RWPE2 (cell line): ENCODE measurements around the gene ZMYM2.

Experiments
- ATAC-seq: fragments of 200-7000 bp; cut with Tn5 transposase; 3 replicates; pipeline ENCODE4 v1.9.1; 2021; ENCODE audit warnings: low read depth
- DNase-seq: peaks from one replicate; pipeline ENCODE4 v3.0.0-alpha.2; 2020; ENCODE audit warnings: low spot score
- H3K27ac ChIP-seq: fragments of 450-650 bp; 2 replicates; pipeline ENCODE4 v1.5.1; 2017; ENCODE audit warnings: mild to moderate bottlenecking; ENCODE audit not compliant: poor library complexity, severe bottlenecking
- H3K27me3 ChIP-seq: fragments of 250-450 bp; sonication (Bioruptor Pico); 2 replicates; pipeline ENCODE4 v1.5.1; 2021; ENCODE audit warnings: mild to moderate bottlenecking, moderate library complexity; ENCODE audit not compliant: insufficient read depth, poor library complexity, severe bottlenecking
- H3K36me3 ChIP-seq: fragments of 250-450 bp; sonication (Bioruptor Pico); 2 replicates; pipeline ENCODE4 v1.5.1; 2020; ENCODE audit warnings: low read depth, mild to moderate bottlenecking, moderate library complexity
- H3K4me1 ChIP-seq: fragments of 250-450 bp; sonication (Bioruptor Pico); 2 replicates; pipeline ENCODE4 v1.5.1; 2021; ENCODE audit warnings: mild to moderate bottlenecking, moderate library complexity; ENCODE audit not compliant: insufficient read depth, poor library complexity, severe bottlenecking
- H3K4me3 ChIP-seq: fragments of 250-450 bp; sonication (Bioruptor Pico); 2 replicates; pipeline ENCODE4 v1.5.1; 2021; ENCODE audit warnings: mild to moderate bottlenecking, moderate library complexity; ENCODE audit not compliant: severe bottlenecking
- H3K9me3 ChIP-seq: fragments of 250-450 bp; sonication (Bioruptor Pico); 2 replicates; pipeline ENCODE4 v1.5.1; 2021; ENCODE audit warnings: mild to moderate bottlenecking, moderate library complexity; ENCODE audit not compliant: severe bottlenecking
- TF ChIP-seq, protein P1 (sequence below): fragments of 450-650 bp; IDR thresholded peaks from one replicate; pipeline ENCODE4 v1.5.1; 2017; ENCODE audit warnings: mild to moderate bottlenecking, moderate library complexity; ENCODE audit not compliant: poor library complexity, severe bottlenecking

The ZMYM2 gene

GRCh38 chr13:20057963-20058362, 99.4 kb downstream of the ZMYM2 start:
- Histone ChIP-seq H3K27me3 (no peaks in the 10 kb centered on the region), H3K9me3 (no peaks in the 10 kb centered on the region), H3K27ac (no peak overlapping the region), H3K4me3 (no peak overlapping the region), H3K4me1 (no peaks in the 10 kb centered on the region), H3K36me3 (peaks cover 80% of the 10 kb centered on the region)
- TF ChIP-seq, protein P1, sequence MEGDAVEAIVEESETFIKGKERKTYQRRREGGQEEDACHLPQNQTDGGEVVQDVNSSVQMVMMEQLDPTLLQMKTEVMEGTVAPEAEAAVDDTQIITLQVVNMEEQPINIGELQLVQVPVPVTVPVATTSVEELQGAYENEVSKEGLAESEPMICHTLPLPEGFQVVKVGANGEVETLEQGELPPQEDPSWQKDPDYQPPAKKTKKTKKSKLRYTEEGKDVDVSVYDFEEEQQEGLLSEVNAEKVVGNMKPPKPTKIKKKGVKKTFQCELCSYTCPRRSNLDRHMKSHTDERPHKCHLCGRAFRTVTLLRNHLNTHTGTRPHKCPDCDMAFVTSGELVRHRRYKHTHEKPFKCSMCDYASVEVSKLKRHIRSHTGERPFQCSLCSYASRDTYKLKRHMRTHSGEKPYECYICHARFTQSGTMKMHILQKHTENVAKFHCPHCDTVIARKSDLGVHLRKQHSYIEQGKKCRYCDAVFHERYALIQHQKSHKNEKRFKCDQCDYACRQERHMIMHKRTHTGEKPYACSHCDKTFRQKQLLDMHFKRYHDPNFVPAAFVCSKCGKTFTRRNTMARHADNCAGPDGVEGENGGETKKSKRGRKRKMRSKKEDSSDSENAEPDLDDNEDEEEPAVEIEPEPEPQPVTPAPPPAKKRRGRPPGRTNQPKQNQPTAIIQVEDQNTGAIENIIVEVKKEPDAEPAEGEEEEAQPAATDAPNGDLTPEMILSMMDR: peak; percentile 18
- ATAC-seq: no peak
- no peak for DNase-seq

DNA sequence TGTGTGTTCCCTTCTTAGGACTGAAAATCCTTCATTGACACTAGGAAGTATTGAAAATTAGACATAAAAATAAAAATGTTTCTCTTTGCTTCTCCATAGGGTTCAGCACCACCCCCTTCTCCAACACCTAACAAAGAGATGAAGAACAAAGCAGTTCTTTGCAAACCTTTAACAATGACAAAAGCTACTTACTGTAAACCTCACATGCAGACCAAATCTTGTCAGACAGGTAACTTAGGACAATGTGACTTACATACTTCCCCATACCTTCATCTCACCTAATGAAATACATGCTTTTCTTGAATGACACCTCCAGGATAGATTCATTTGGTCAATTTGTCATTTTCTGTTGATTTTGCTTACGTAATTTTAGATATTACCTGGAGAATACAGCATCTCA, 99.9 kb downstream of the ZMYM2 start:
- Histone ChIP-seq H3K27ac (no peak overlapping the region), H3K9me3 (no peaks in the 10 kb centered on the region), H3K4me1 (no peaks in the 10 kb centered on the region), H3K27me3 (no peaks in the 10 kb centered on the region), H3K36me3 (peaks cover 77% of the 10 kb centered on the region), H3K4me3 (no peak overlapping the region)
- TF ChIP-seq, protein P1: no peak
- DNase-seq (no peak), ATAC-seq (no peak)

DNA sequence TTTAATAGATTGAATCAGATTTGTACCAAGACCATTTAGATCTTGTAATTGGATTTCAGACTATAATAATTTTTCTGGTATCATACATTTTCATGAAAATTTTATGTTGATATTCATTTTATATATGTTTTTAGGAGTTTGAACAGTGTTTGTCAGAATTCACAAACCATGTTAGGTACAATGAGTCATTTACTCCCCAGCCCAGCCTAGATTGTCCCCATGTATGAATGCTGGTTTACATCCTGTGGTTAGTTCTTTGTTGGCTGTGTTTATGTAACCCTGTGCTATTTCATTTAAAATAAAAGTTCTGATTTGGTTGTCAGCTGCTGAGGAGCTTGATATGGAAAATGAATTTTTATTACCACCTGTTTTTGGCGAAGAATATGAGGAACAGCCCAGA, 105.6 kb downstream of the ZMYM2 start:
- H3K36me3 ChIP-seq: peaks cover 90% of the 10 kb centered on the region
- no peak overlapping the region for H3K27ac ChIP-seq
- DNase-seq: no peak
- TF ChIP-seq, protein P1: no peak
- no peak overlapping the region for H3K4me3 ChIP-seq
- H3K9me3 ChIP-seq: no peaks in the 10 kb centered on the region
- H3K4me1 ChIP-seq: no peaks in the 10 kb centered on the region
- no peaks in the 10 kb centered on the region for H3K27me3 ChIP-seq
- ATAC-seq: no peak

DNA sequence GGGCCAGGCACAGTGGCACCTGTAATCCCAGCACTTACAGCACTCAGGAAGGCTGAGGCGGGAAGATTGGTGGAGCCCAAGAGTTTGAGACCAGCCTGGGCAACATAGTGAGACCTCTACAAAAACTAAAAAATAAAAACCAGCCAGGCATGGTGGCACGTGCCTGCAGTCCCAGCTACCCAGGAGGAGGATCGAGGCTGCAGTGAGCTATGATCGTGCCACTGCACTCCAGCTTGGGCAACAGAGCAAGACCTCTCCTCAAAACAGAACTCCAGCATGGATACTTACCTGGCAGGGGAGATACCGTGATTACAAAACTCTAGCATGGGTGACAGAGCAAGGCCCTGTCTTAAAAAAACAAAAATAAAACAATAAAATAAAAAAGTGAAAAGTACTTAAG, 107.0 kb downstream of the ZMYM2 start:
- no peaks in the 10 kb centered on the region for H3K27me3 ChIP-seq
- H3K4me3 ChIP-seq: no peak overlapping the region
- DNase-seq (no peak), ATAC-seq (no peak)
- no peaks in the 10 kb centered on the region for H3K9me3 ChIP-seq
- H3K4me1 ChIP-seq: no peaks in the 10 kb centered on the region
- H3K27ac ChIP-seq: no peak overlapping the region
- peaks cover 86% of the 10 kb centered on the region for H3K36me3 ChIP-seq
- TF ChIP-seq, protein P1: no peak

DNA sequence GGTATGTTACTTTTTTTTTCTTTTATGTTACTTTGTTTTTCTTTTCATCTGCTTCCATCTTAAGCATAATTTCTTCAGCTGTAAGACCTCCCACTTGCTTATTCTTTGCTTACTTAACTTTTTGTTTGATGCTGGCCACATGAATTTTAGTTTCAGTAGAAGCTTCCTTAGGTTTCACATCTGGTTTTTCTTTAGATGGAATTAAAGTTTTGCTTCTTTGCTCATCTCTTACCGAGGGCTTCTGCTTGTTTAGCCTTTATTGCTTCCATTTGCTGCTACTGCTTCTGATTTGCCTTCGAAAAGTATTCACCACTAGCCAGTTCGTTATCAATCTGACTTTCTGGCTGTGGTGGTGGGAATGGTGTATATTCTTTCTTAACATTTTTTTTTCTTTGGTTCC, 111.4 kb downstream of the ZMYM2 start:
- Histone ChIP-seq H3K27ac (no peak overlapping the region), H3K9me3 (no peaks in the 10 kb centered on the region), H3K4me3 (no peak overlapping the region), H3K4me1 (no peaks in the 10 kb centered on the region), H3K27me3 (no peaks in the 10 kb centered on the region), H3K36me3 (peaks cover 82% of the 10 kb centered on the region)
- TF ChIP-seq, protein P1: no peak
- no peak for DNase-seq
- ATAC-seq: no peak
